ENCODE measurements around the gene IPO9. TPM values are rescaled to one million over a fixed set of nuclear protein-coding genes. Genes with fewer than 3 reads are reported as not detected.

Gene IPO9

DNA sequence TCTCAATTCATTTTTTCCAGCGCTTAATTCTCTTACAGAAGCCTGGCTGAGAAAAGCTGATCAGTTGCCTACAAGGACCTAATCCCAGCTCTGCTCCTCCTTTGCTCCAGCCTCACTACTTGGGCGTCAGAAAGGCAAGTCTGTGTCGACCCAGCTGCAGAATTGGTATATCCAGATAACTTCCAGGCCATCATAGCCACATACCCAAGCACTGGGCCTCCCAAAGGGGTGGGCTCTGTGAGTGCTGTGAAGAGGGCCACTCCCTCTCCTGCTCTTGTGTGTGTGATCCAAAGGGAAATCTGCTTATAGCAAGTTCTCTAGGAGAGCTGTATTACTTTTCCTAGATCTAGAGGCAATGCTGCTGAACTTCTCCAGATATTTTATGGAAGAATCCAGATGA is 99.3 kb downstream of the IPO9 start:
- no peak overlapping the region for H3K27ac ChIP-seq (replicated peaks)
- no peak for DNase-seq (ENCODE audit: low read depth in 1 of 2, low spot score in 1 of 2)
- TF ChIP-seq, protein P1, sequence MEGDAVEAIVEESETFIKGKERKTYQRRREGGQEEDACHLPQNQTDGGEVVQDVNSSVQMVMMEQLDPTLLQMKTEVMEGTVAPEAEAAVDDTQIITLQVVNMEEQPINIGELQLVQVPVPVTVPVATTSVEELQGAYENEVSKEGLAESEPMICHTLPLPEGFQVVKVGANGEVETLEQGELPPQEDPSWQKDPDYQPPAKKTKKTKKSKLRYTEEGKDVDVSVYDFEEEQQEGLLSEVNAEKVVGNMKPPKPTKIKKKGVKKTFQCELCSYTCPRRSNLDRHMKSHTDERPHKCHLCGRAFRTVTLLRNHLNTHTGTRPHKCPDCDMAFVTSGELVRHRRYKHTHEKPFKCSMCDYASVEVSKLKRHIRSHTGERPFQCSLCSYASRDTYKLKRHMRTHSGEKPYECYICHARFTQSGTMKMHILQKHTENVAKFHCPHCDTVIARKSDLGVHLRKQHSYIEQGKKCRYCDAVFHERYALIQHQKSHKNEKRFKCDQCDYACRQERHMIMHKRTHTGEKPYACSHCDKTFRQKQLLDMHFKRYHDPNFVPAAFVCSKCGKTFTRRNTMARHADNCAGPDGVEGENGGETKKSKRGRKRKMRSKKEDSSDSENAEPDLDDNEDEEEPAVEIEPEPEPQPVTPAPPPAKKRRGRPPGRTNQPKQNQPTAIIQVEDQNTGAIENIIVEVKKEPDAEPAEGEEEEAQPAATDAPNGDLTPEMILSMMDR (IDR thresholded peaks at IDR 0.05; ENCODE audit: insufficient read depth, low read length) = no peak
- TF ChIP-seq GABPA (IDR thresholded peaks at IDR 0.05; ENCODE audit: low read depth) (no peak), SPI1 (IDR thresholded peaks at IDR 0.05; ENCODE audit: borderline replicate concordance, low read depth) (no peak), POLR2AphosphoS5 (IDR thresholded peaks at IDR 0.05; ENCODE audit: low read depth) (no peak)
- TF ChIP-seq, protein P2, sequence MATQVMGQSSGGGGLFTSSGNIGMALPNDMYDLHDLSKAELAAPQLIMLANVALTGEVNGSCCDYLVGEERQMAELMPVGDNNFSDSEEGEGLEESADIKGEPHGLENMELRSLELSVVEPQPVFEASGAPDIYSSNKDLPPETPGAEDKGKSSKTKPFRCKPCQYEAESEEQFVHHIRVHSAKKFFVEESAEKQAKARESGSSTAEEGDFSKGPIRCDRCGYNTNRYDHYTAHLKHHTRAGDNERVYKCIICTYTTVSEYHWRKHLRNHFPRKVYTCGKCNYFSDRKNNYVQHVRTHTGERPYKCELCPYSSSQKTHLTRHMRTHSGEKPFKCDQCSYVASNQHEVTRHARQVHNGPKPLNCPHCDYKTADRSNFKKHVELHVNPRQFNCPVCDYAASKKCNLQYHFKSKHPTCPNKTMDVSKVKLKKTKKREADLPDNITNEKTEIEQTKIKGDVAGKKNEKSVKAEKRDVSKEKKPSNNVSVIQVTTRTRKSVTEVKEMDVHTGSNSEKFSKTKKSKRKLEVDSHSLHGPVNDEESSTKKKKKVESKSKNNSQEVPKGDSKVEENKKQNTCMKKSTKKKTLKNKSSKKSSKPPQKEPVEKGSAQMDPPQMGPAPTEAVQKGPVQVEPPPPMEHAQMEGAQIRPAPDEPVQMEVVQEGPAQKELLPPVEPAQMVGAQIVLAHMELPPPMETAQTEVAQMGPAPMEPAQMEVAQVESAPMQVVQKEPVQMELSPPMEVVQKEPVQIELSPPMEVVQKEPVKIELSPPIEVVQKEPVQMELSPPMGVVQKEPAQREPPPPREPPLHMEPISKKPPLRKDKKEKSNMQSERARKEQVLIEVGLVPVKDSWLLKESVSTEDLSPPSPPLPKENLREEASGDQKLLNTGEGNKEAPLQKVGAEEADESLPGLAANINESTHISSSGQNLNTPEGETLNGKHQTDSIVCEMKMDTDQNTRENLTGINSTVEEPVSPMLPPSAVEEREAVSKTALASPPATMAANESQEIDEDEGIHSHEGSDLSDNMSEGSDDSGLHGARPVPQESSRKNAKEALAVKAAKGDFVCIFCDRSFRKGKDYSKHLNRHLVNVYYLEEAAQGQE (IDR thresholded peaks at IDR 0.05; ENCODE audit: insufficient replicate concordance, low read depth) = no peak
- H3K4me3 ChIP-seq (replicated peaks; ENCODE audit: insufficient read depth, low read length) = no peak overlapping the region
- H3K27me3 ChIP-seq (ENCODE audit: insufficient read depth, poor library complexity, severe bottlenecking) = peaks cover 11% of the 10 kb centered on the region

DNA sequence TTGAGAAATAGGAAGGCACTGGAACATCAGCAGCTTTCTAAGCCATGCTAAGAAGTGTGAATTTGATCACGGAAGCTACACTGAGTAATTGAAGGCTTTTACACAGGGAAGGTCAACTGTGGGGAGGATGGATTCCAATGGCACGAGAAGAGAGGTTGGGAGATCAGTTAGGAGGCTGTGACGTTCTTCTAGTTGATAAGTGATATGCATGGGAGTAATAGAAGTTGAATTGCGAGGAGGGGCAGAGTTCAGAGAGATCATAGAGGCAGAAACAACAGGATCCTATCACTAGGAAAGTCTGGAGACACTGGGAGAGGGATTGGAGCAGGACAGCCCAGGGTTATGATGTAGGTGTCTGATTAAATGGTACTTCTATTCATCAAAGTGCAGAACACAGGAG is 101.2 kb downstream of the IPO9 start:
- no peak overlapping the region for H3K27ac ChIP-seq (replicated peaks)
- TF ChIP-seq, protein P2 (IDR thresholded peaks at IDR 0.05; ENCODE audit: insufficient replicate concordance, low read depth) = no peak
- no peak for TF ChIP-seq POLR2AphosphoS5 (IDR thresholded peaks at IDR 0.05; ENCODE audit: low read depth)
- TF ChIP-seq, protein P1 (IDR thresholded peaks at IDR 0.05; ENCODE audit: insufficient read depth, low read length) = no peak
- no peak overlapping the region for H3K4me3 ChIP-seq (replicated peaks; ENCODE audit: insufficient read depth, low read length)
- H3K27me3 ChIP-seq (ENCODE audit: insufficient read depth, poor library complexity, severe bottlenecking) = peaks cover 11% of the 10 kb centered on the region
- DNase-seq (ENCODE audit: low read depth in 1 of 2, low spot score in 1 of 2) = no peak

DNA sequence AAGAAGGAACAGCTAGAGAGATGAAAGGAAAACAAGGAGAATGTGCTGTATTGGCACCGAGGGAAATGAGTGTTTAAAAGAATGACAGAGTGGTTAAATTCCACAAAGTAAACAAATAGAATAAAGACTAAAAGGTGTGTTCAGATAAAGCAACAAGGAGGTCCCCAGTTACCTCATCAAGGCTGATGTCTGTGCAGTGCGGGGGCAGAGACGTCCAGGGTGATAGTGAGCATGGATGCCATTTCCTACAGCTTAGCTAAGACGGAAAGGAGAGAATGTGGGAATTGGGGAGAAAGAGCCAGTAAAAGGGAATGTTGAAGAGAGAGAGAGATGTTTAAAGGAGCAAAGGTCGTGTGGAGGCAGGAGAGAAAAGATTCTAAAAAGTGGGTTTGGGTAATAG is 101.8 kb downstream of the IPO9 start:
- H3K27ac ChIP-seq (replicated peaks) = no peak overlapping the region
- TF ChIP-seq, protein P1 (IDR thresholded peaks at IDR 0.05; ENCODE audit: insufficient read depth, low read length) = no peak
- no peak for TF ChIP-seq SPI1 (IDR thresholded peaks at IDR 0.05; ENCODE audit: borderline replicate concordance, low read depth)
- TF ChIP-seq GABPA (IDR thresholded peaks at IDR 0.05; ENCODE audit: low read depth) = no peak
- TF ChIP-seq, protein P2 (IDR thresholded peaks at IDR 0.05; ENCODE audit: insufficient replicate concordance, low read depth) = no peak
- no peak for TF ChIP-seq POLR2AphosphoS5 (IDR thresholded peaks at IDR 0.05; ENCODE audit: low read depth)
- no peak overlapping the region for H3K4me3 ChIP-seq (replicated peaks; ENCODE audit: insufficient read depth, low read length)
- H3K27me3 ChIP-seq (ENCODE audit: insufficient read depth, poor library complexity, severe bottlenecking) = peaks cover 11% of the 10 kb centered on the region
- DNase-seq (ENCODE audit: low read depth in 1 of 2, low spot score in 1 of 2) = no peak

Small RNA genes within 50 kb of the gene (microRNA-seq; reads per million reads assigned to microRNA genes)
- gene MIR1231 (not detected), gene MIR6739 (not detected)
